ENCODE measurements around the gene ATP5F1E. TPM values are rescaled to one million over a fixed set of nuclear protein-coding genes. Genes with fewer than 3 reads are reported as not detected.
A peak's percentile ranks its signal among the peaks of the same experiment; 100 is the strongest.

ATP5F1E gene
- total RNA-seq, 1 donor from 2014 or later = 86.1 TPM

- no peak overlapping the region for H3K4me3 Mint-ChIP-seq
- no peaks in the 10 kb centered on the region for H3K36me3 Mint-ChIP-seq (ENCODE audit: low read depth)
- no peaks in the 10 kb centered on the region for H3K4me1 Mint-ChIP-seq
- ChIA-PET POLR2A (no interaction called here), CTCF (no interaction called here)
- intact Hi-C loops (cut with micrococcal nuclease) = no loop called here
- no peak for ATAC-seq (ENCODE audit: low read depth)
- H3K27ac Mint-ChIP-seq = no peak overlapping the region
- DNase-seq = no peak
- H3K9me3 Mint-ChIP-seq = no peaks in the 10 kb centered on the region
- no peak for TF ChIP-seq CTCF (IDR thresholded peaks at IDR 0.05)
- peaks cover 30% of the 10 kb centered on the region for H3K27me3 Mint-ChIP-seq
Measured at GRCh38 chr20:59050437-59050836, 18.3 kb upstream of the ATP5F1E start.

- Mint-ChIP-seq H3K27me3 (peaks cover 28% of the 10 kb centered on the region), H3K9me3 (no peaks in the 10 kb centered on the region), H3K27ac (no peak overlapping the region), H3K36me3 (ENCODE audit: low read depth) (no peaks in the 10 kb centered on the region), H3K4me3 (no peak overlapping the region), H3K4me1 (peaks cover 13% of the 10 kb centered on the region)
- DNase-seq (no peak), ATAC-seq (ENCODE audit: low read depth) (no peak)
- POLR2A ChIA-PET = no interaction called here
- intact Hi-C loops (cut with micrococcal nuclease) = no loop called here
- no peak for TF ChIP-seq CTCF (IDR thresholded peaks at IDR 0.05)
- CTCF ChIA-PET = no interaction called here
Measured at GRCh38 chr20:59048681-59049030, 16.5 kb upstream of the ATP5F1E start.

DNA sequence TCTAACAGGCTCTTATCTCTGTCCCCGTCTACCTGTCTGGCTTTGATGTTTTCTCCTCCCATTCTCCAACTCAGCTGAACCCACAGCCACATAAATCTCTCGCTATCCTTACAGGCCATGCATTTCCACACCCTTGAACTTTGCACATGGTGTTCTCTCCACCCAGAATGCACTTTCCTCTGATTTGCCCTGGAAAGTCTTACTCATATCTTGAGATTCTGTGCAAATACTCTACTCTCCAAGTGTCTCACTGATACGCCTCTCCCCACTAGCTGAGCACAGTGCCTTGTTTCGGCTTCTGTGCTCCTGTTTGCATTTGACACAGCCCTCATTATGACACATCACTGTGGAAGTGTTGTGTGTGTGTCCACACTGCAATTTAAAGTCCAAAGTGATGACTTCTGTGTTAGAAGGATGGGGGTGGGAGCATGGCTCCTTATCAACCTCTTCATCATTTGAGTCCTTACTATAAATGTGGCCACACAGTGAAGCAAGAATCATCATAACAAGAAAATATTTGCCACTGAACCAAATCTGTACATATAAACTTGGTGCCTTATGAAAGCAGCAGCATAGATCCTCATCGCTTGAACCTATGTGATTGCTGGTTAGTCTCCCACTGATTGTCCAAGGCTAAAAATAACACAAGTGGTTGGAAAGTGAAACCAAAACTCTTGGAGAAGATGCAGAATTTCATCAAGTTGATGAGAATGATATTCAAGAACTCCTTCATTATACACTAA lies 16.0 kb upstream of the ATP5F1E start:
- ChIA-PET CTCF (no interaction called here), POLR2A (interaction anchor here (1.5 kb wide), 1 partner anchor 16 kb away, joined by 4 read pairs; the partner anchor contains the start of gene ATP5F1E)
- no peaks in the 10 kb centered on the region for H3K9me3 Mint-ChIP-seq

GRCh38 chr20:59046862-59047261 lies 14.7 kb upstream of the ATP5F1E start:
- Mint-ChIP-seq H3K4me3 (no peak overlapping the region), H3K4me1 (peaks cover 25% of the 10 kb centered on the region), H3K27me3 (peaks cover 19% of the 10 kb centered on the region), H3K36me3 (ENCODE audit: low read depth) (peaks cover 2% of the 10 kb centered on the region), H3K27ac (no peak overlapping the region), H3K9me3 (no peaks in the 10 kb centered on the region)
- CTCF ChIA-PET = no interaction called here
- POLR2A ChIA-PET = interaction anchor here (1.5 kb wide), 1 partner anchor 14 kb away, joined by 4 read pairs; the partner anchor contains the start of gene ATP5F1E
- intact Hi-C loops (cut with micrococcal nuclease) = no loop called here
- no peak for ATAC-seq (ENCODE audit: low read depth)
- DNase-seq = no peak
- no peak for TF ChIP-seq CTCF (IDR thresholded peaks at IDR 0.05)

More for the DNA sequence above, 16.0 kb upstream of the ATP5F1E start:
- TF ChIP-seq CTCF (IDR thresholded peaks at IDR 0.05) = no peak
- no peak overlapping the region for H3K27ac Mint-ChIP-seq
- ATAC-seq (ENCODE audit: low read depth) = no peak
- DNase-seq = no peak
- H3K36me3 Mint-ChIP-seq (ENCODE audit: low read depth) = no peaks in the 10 kb centered on the region
- peaks cover 19% of the 10 kb centered on the region for H3K4me1 Mint-ChIP-seq
- peaks cover 23% of the 10 kb centered on the region for H3K27me3 Mint-ChIP-seq
- intact Hi-C loops (cut with micrococcal nuclease) = no loop called here
- H3K4me3 Mint-ChIP-seq = no peak overlapping the region

GRCh38 chr20:59044796-59045195 lies 12.7 kb upstream of the ATP5F1E start:
- ATAC-seq (ENCODE audit: low read depth) (no peak), DNase-seq (no peak)
- Mint-ChIP-seq H3K9me3 (no peaks in the 10 kb centered on the region), H3K4me1 (peaks cover 46% of the 10 kb centered on the region), H3K36me3 (ENCODE audit: low read depth) (peaks cover 18% of the 10 kb centered on the region), H3K4me3 (no peak overlapping the region), H3K27ac (peak overlapping the region; percentile 41), H3K27me3 (peaks cover 2% of the 10 kb centered on the region)
- ChIA-PET POLR2A (interaction anchor here (1.0 to 6.2 kb wide), 2 partner anchors 12 to 64 kb away, joined by 4 to 64 read pairs; partner anchors contain the start of gene ATP5F1E), CTCF (interaction anchor here (1.5 kb wide), 1 partner anchor 38 kb away, joined by 3 read pairs; no protein-coding TSS in a partner anchor)
- no peak for TF ChIP-seq CTCF (IDR thresholded peaks at IDR 0.05)
- intact Hi-C loops (cut with micrococcal nuclease) = no loop called here
